SK-N-SH treated with all-trans-retinoic acid at 6 μM for 48 hours (cell line): Measurements from ENCODE around the gene MOCOS.

Experiments
- ISL1 ChIP-seq: fragments of 250-450 bp; sonication (Bioruptor Pico); IDR thresholded peaks from 2 replicates; pipeline ENCODE4 v2.1.2; 2022; ENCODE audit warnings: mild to moderate bottlenecking, moderate library complexity
- PPARA ChIP-seq: fragments of 250-450 bp; sonication (Bioruptor Pico); IDR thresholded peaks from 2 replicates; pipeline ENCODE4 v1.5.0; 2020; ENCODE audit warnings: mild to moderate bottlenecking, borderline replicate concordance
- ZFP3 ChIP-seq: fragments of 250-450 bp; sonication (Bioruptor Pico); IDR thresholded peaks from 2 replicates; pipeline ENCODE4 v1.5.0; 2020; ENCODE audit warnings: mild to moderate bottlenecking, moderate library complexity
- ZFP30 ChIP-seq: fragments of 450-650 bp; formaldehyde crosslinking; IDR thresholded peaks from 2 replicates; pipeline ENCODE4 v1.5.0; 2022; ENCODE audit warnings: mild to moderate bottlenecking, moderate library complexity

- TF ChIP-seq ZFP3 (CRISPR knock-in tag) = no peak
- no peak for TF ChIP-seq PPARA (CRISPR knock-in tag)
- no peak for TF ChIP-seq ZFP30 (CRISPR knock-in tag)
- no peak for TF ChIP-seq ISL1 (CRISPR knock-in tag)
These were observed 96.2 kb downstream of the MOCOS start for GRCh38 chr18:36283448-36283847.
